Activated T-helper 2 cell treated with anti-CD3 and anti-CD28 coated beads, Interferon-gamma antibody, Interleukin-2, Interleukin-4, amounts not matched to agents 10 μg/mL and 5 μg/mL and 100 μg/mL, durations not matched to agents 14 hours and 24 hours and 36 hours (primary cell): ENCODE results near the gene CALD1. TPM values are rescaled to one million over a fixed set of nuclear protein-coding genes. Genes with fewer than 3 reads are reported as not detected.

ENCODE experiments used
- DNase-seq: peaks from one replicate; pipeline ENCODE4 v3.0.0; 2021; ENCODE audit warnings: low spot score
- H3K27ac Mint-ChIP-seq: one replicate; pipeline ENCODE4 v1.8.0; 2021; ENCODE audit warnings: mixed read lengths
- H3K27me3 Mint-ChIP-seq: one replicate; pipeline ENCODE4 v1.8.0; 2021; ENCODE audit warnings: low read depth, mixed read lengths
- H3K36me3 Mint-ChIP-seq: one replicate; pipeline ENCODE4 v1.8.0; 2021; ENCODE audit warnings: low read depth, mixed read lengths
- H3K4me1 Mint-ChIP-seq: one replicate; pipeline ENCODE4 v1.8.0; 2021; ENCODE audit warnings: low read depth, mixed read lengths
- H3K4me3 Mint-ChIP-seq: one replicate; pipeline ENCODE4 v1.8.0; 2021; ENCODE audit warnings: low read depth, mild to moderate bottlenecking, moderate library complexity, mixed read lengths
- H3K9me3 Mint-ChIP-seq: one replicate; pipeline ENCODE4 v1.8.0; 2021; ENCODE audit warnings: mixed read lengths
- intact Hi-C: fragments of 100-400 bp; cut with micrococcal nuclease; formaldehyde crosslinking; loops from one replicate; pipeline ENCODE4 v1.15.1; 2023
- total RNA-seq: library from RNA; stranded (reverse); gene quantifications from 2 replicates; pipeline ENCODE4 v1.2.3, GENCODE V29; 2022

The CALD1 gene
- total RNA-seq, 1 donor from 2014 or later, result 10.1 TPM

DNA sequence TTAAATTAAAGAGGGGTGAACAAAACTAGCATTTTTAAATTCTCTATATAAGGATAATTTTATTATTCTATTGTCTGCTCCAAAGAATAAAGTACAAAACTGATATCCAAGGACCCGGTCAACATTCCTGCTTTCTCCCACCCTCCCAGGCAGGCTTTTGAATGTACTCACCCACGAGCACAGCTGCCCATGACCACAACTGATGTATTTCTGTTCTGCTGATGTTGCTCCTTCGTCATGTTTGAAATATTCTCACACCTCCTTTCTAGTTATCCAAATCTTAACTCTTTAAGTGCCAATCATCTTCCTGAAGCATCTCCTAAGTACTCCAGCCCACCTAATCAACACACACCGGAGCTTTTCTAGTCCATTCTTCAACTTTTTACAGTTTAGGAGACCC, 46.7 kb downstream of the CALD1 start:
- intact Hi-C loops, result no loop called here
- no peaks in the 10 kb centered on the region for H3K4me1 Mint-ChIP-seq
- no peak for DNase-seq
- peaks cover 2% of the 10 kb centered on the region for H3K27me3 Mint-ChIP-seq
- no peaks in the 10 kb centered on the region for H3K36me3 Mint-ChIP-seq
- no peak overlapping the region for H3K4me3 Mint-ChIP-seq
- no peak overlapping the region for H3K27ac Mint-ChIP-seq
- H3K9me3 Mint-ChIP-seq, result no peaks in the 10 kb centered on the region

- Mint-ChIP-seq H3K27me3 (peaks cover 2% of the 10 kb centered on the region), H3K36me3 (no peaks in the 10 kb centered on the region), H3K9me3 (no peaks in the 10 kb centered on the region), H3K4me1 (no peaks in the 10 kb centered on the region), H3K4me3 (no peak overlapping the region), H3K27ac (no peak overlapping the region)
- intact Hi-C loops, result no loop called here
- DNase-seq, result no peak
Measured at GRCh38 chr7:134827436-134827835, 48.0 kb downstream of the CALD1 start.

DNA sequence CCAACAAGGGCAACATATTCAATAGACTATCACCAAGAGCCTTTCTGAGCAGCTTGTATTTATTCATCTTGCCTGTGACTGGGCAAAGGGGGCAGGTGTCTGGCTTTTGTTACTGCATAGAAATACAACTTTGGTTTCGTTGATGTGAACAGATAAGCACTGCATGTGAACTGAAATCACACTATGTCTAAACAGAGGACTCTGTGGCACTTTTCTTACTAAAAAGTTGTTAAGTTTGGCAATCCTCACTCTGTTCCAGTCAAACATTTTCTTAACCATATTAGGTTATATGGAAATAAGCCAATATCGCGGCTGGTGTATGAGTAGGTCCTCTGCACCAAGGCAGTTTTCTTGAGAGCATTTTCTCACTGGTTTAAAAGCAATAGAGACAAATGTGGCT, 48.5 kb downstream of the CALD1 start:
- H3K27me3 Mint-ChIP-seq, result peaks cover 2% of the 10 kb centered on the region
- no peak for DNase-seq
- H3K27ac Mint-ChIP-seq, result no peak overlapping the region
- intact Hi-C loops, result no loop called here
- no peaks in the 10 kb centered on the region for H3K4me1 Mint-ChIP-seq
- no peaks in the 10 kb centered on the region for H3K9me3 Mint-ChIP-seq
- H3K4me3 Mint-ChIP-seq, result no peak overlapping the region
- no peaks in the 10 kb centered on the region for H3K36me3 Mint-ChIP-seq

GRCh38 chr7:134828361-134828760, 48.9 kb downstream of the CALD1 start:
- DNase-seq, result no peak
- intact Hi-C loops, result no loop called here
- no peaks in the 10 kb centered on the region for H3K36me3 Mint-ChIP-seq
- peaks cover 2% of the 10 kb centered on the region for H3K27me3 Mint-ChIP-seq
- H3K9me3 Mint-ChIP-seq, result no peaks in the 10 kb centered on the region
- no peaks in the 10 kb centered on the region for H3K4me1 Mint-ChIP-seq
- H3K4me3 Mint-ChIP-seq, result no peak overlapping the region
- H3K27ac Mint-ChIP-seq, result no peak overlapping the region

DNA sequence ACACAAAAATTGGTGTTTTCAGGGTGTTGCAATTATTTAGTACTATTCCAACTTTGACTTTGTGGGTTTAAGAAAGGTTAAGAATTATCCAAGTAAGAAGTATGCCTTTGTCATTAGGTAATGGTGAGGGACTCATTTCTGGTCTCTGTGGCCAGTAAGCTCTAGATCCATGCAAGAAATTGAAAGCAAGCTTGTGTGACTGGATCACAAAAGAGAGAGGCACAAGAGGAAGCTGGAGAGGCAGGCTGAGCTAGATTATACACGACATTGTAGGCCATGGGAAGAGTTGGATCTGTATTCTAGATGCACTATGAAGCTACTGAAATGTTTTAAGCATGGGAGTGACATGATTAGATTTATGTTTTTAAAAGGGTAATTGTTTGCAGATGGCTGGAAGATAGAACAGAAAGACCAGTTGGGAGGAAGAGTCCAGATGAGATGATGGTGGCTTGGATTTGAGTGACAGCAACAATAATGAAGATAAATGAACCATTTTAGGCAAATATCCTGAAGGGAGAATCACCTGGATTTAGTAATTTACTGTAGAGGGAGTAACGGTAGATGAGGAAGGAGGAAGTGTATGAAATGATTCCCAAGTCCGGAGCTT, 50.0 kb downstream of the CALD1 start:
- no peak overlapping the region for H3K4me3 Mint-ChIP-seq
- no peaks in the 10 kb centered on the region for H3K9me3 Mint-ChIP-seq
- DNase-seq, result no peak
- no peaks in the 10 kb centered on the region for H3K36me3 Mint-ChIP-seq
- intact Hi-C loops, result no loop called here
- no peaks in the 10 kb centered on the region for H3K4me1 Mint-ChIP-seq
- no peak overlapping the region for H3K27ac Mint-ChIP-seq
- H3K27me3 Mint-ChIP-seq, result no peaks in the 10 kb centered on the region

GRCh38 chr7:134831862-134832261, 52.4 kb downstream of the CALD1 start:
- Mint-ChIP-seq H3K27ac (no peak overlapping the region), H3K4me1 (no peaks in the 10 kb centered on the region), H3K27me3 (no peaks in the 10 kb centered on the region), H3K36me3 (no peaks in the 10 kb centered on the region), H3K4me3 (no peak overlapping the region), H3K9me3 (no peaks in the 10 kb centered on the region)
- no peak for DNase-seq
- intact Hi-C loops, result no loop called here

- Mint-ChIP-seq H3K36me3 (no peaks in the 10 kb centered on the region), H3K27me3 (no peaks in the 10 kb centered on the region)
Measured at GRCh38 chr7:134832367-134832766, 52.9 kb downstream of the CALD1 start.

GRCh38 chr7:134834689-134835462, 55.4 kb downstream of the CALD1 start:
- H3K27me3 Mint-ChIP-seq, result no peaks in the 10 kb centered on the region
- no peaks in the 10 kb centered on the region for H3K4me1 Mint-ChIP-seq
- no peaks in the 10 kb centered on the region for H3K9me3 Mint-ChIP-seq
- no peaks in the 10 kb centered on the region for H3K36me3 Mint-ChIP-seq
- no peak overlapping the region for H3K27ac Mint-ChIP-seq
- DNase-seq, result no peak
- H3K4me3 Mint-ChIP-seq, result no peak overlapping the region
- intact Hi-C loops, result no loop called here

More at GRCh38 chr7:134832367-134832766, 52.9 kb downstream of the CALD1 start:
- no peaks in the 10 kb centered on the region for H3K4me1 Mint-ChIP-seq
- no peaks in the 10 kb centered on the region for H3K9me3 Mint-ChIP-seq
- no peak for DNase-seq
- H3K27ac Mint-ChIP-seq, result no peak overlapping the region
- intact Hi-C loops, result no loop called here
- H3K4me3 Mint-ChIP-seq, result no peak overlapping the region

- Mint-ChIP-seq H3K4me3 (no peak overlapping the region), H3K27me3 (no peaks in the 10 kb centered on the region), H3K4me1 (no peaks in the 10 kb centered on the region), H3K36me3 (no peaks in the 10 kb centered on the region), H3K9me3 (no peaks in the 10 kb centered on the region), H3K27ac (no peak overlapping the region)
- intact Hi-C loops, result no loop called here
- DNase-seq, result no peak
Measured at GRCh38 chr7:134835463-134835823, 56.0 kb downstream of the CALD1 start.

DNA sequence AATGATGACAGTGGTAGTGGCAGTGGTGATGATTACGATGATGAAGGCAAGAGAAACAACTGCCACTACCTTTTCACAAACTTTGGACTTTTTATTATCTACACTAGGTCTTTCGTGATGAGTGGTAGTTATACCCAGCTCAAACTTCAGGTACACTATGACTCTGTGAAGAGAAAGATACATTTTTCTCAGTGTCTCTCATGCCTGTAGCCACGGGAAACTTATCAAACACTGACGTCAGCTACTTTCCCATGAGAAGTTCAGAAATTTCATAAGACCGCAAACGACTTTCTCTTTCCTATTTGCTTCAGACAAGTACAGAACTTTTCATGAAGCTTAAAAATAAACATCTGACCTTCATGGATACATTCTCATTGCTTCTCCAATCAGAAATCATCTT, 57.0 kb downstream of the CALD1 start:
- intact Hi-C loops, result no loop called here
- no peaks in the 10 kb centered on the region for H3K36me3 Mint-ChIP-seq
- no peaks in the 10 kb centered on the region for H3K9me3 Mint-ChIP-seq
- H3K27me3 Mint-ChIP-seq, result no peaks in the 10 kb centered on the region
- no peaks in the 10 kb centered on the region for H3K4me1 Mint-ChIP-seq
- DNase-seq, result no peak
- H3K4me3 Mint-ChIP-seq, result no peak overlapping the region
- H3K27ac Mint-ChIP-seq, result no peak overlapping the region

DNA sequence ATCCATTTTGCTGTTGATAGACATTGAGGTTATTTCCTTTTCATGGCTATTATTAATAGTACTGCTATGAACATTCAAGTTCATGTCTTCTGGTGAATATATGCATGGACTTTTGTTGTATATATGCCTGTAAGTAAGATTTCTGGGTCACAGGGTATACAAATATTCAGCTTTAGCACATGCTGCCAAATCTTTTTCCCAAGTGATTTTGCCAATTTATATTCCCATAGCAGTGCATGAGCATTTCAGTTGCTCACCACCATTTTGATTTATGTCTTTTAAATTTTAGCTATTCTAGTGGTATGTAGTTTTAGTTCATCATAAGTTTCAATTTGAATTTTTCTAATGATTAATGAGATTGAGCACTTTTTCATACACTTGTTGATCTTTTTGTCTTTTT, 59.9 kb downstream of the CALD1 start:
- no peak for DNase-seq
- intact Hi-C loops, result no loop called here
- Mint-ChIP-seq H3K9me3 (no peaks in the 10 kb centered on the region), H3K4me3 (no peak overlapping the region), H3K27ac (no peak overlapping the region), H3K36me3 (no peaks in the 10 kb centered on the region), H3K4me1 (peaks cover 2% of the 10 kb centered on the region), H3K27me3 (no peaks in the 10 kb centered on the region)

GRCh38 chr7:134842062-134842461, 62.6 kb downstream of the CALD1 start:
- H3K27me3 Mint-ChIP-seq, result no peaks in the 10 kb centered on the region
- H3K36me3 Mint-ChIP-seq, result no peaks in the 10 kb centered on the region
- no peak for DNase-seq
- H3K4me1 Mint-ChIP-seq, result peaks cover 7% of the 10 kb centered on the region
- intact Hi-C loops, result no loop called here
- H3K4me3 Mint-ChIP-seq, result no peak overlapping the region
- H3K9me3 Mint-ChIP-seq, result no peaks in the 10 kb centered on the region
- no peak overlapping the region for H3K27ac Mint-ChIP-seq

GRCh38 chr7:134842886-134843430, 63.5 kb downstream of the CALD1 start:
- no peaks in the 10 kb centered on the region for H3K27me3 Mint-ChIP-seq
- no peak for DNase-seq
- H3K36me3 Mint-ChIP-seq, result no peaks in the 10 kb centered on the region
- H3K9me3 Mint-ChIP-seq, result no peaks in the 10 kb centered on the region
- no peak overlapping the region for H3K4me3 Mint-ChIP-seq
- no peak overlapping the region for H3K27ac Mint-ChIP-seq
- H3K4me1 Mint-ChIP-seq, result peaks cover 7% of the 10 kb centered on the region
- intact Hi-C loops, result no loop called here
